Fibroblast of the aortic adventitia (primary cell): ENCODE data around the gene THUMPD3. TPM values are rescaled to one million over a fixed set of nuclear protein-coding genes. Genes with fewer than 3 reads are reported as not detected.
A peak's percentile ranks its signal among the peaks of the same experiment; 100 is the strongest.

ENCODE experiments used
- DNase-seq: peaks from one replicate; pipeline ENCODE4 v3.0.0-alpha.2; 2010; ENCODE audit warnings: low read depth
- H3K4me3 ChIP-seq: 2 replicates; pipeline ENCODE4 v1.5.1; 2011; ENCODE audit warnings: low read depth, mild to moderate bottlenecking, control low read depth, low read length, moderate library complexity
- total RNA-seq: library from RNA; depleted of rRNA; stranded (reverse); fragments of >200 nt; gene quantifications from 2 replicates; pipeline ENCODE4 v1.2.3, GENCODE V29; 2012; ENCODE audit warnings: low replicate concordance
- TF ChIP-seq, protein P1 (sequence below): IDR thresholded peaks from 2 replicates; pipeline ENCODE4 v1.5.1; 2011; ENCODE audit warnings: mild to moderate bottlenecking, low read length, control low read depth, inconsistent platforms; ENCODE audit not compliant: insufficient read depth

The THUMPD3 gene
- total RNA-seq, 1 donor, result 48.3 TPM

GRCh38 chr3:9400616-9401015, 37.8 kb downstream of the THUMPD3 start:
- no peak for DNase-seq
- H3K4me3 ChIP-seq, result peak overlapping the region; percentile 44
- TF ChIP-seq, protein P1, sequence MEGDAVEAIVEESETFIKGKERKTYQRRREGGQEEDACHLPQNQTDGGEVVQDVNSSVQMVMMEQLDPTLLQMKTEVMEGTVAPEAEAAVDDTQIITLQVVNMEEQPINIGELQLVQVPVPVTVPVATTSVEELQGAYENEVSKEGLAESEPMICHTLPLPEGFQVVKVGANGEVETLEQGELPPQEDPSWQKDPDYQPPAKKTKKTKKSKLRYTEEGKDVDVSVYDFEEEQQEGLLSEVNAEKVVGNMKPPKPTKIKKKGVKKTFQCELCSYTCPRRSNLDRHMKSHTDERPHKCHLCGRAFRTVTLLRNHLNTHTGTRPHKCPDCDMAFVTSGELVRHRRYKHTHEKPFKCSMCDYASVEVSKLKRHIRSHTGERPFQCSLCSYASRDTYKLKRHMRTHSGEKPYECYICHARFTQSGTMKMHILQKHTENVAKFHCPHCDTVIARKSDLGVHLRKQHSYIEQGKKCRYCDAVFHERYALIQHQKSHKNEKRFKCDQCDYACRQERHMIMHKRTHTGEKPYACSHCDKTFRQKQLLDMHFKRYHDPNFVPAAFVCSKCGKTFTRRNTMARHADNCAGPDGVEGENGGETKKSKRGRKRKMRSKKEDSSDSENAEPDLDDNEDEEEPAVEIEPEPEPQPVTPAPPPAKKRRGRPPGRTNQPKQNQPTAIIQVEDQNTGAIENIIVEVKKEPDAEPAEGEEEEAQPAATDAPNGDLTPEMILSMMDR, result no peak

GRCh38 chr3:9401986-9402385, 39.1 kb downstream of the THUMPD3 start:
- TF ChIP-seq, protein P1, result no peak
- no peak for DNase-seq
- peak overlapping the region; percentile 36 for H3K4me3 ChIP-seq

- no peak for DNase-seq
- TF ChIP-seq, protein P1, result no peak
- H3K4me3 ChIP-seq, result peak overlapping the region; percentile 36
These were observed 39.8 kb downstream of the THUMPD3 start for GRCh38 chr3:9402410-9403228.

- TF ChIP-seq, protein P1, result no peak
- no peak for DNase-seq
- H3K4me3 ChIP-seq, result no peak overlapping the region
These were observed 40.6 kb downstream of the THUMPD3 start for GRCh38 chr3:9403463-9403862.

- DNase-seq, result no peak
- TF ChIP-seq, protein P1, result no peak
- no peak overlapping the region for H3K4me3 ChIP-seq
These were observed 41.8 kb downstream of the THUMPD3 start for GRCh38 chr3:9404680-9405079.

DNA sequence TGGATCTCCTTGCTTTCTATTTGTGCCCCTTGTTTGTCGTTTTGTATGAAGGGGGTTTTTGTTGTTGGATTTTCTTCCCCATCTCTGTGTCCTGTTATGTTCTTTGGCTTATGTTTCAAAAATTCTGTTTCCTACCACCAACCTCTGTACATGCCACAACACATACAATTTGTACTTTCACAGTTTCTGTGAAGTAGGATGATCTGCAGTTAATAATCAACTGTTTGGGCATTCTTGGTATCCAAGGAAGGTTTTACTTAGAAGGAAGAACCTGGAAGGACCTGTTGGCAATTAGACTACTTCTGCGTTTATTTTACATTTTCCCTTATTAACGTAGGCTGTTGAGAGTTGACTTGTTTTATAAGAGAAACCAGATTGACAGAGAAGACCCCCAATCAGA, 42.9 kb downstream of the THUMPD3 start:
- TF ChIP-seq, protein P1, result no peak
- no peak overlapping the region for H3K4me3 ChIP-seq
- no peak for DNase-seq
